ENCODE measurements around the gene OCA2.
"Not testable (repeated sequence)": the region's sequence is repeated elsewhere in the genome, so short reads cannot be mapped to it uniquely, and the experiment has no call there.

The OCA2 gene

DNA sequence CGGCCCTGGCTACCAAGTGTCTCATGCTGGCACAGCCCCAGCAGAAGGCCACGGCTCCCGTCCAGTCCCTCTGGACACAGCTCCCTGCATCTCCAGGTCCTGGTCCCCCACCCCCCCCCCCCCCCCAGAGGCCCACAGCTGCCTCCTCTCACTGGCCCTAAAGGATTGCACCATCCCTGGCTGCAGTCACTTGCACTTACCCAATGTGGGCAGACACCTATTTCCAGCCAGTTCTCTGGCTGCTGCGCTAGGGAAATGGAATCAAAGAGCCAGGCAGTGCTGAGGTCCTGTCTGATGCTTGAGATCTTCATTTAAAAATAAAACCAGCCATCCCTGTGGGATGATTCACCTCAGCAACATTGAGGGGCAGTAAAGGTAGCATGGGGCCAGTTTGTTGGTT lies 346.4 kb downstream of the OCA2 start:
- DNase-seq: no peak

DNA sequence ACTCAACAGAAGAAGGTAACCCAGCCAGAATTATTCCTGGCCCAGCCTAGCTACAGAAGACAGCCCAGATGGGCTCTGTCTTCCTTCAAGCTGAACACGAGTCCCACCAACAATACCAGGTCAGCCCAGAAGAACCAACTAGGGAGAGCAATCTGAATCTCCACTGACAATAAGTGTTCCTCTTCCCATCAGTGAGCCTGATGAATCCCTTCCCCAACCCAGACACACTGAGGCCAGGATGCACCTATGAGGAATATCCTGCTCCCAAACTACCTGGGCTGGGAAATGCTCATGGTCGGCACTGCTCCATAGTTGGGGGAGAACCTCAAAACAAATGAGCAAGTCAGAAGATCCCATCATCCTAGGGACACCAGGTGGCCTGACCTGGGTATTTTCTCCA lies 351.1 kb downstream of the OCA2 start:
- DNase-seq: no peak

GRCh38 chr15:27746401-27746955 lies 352.6 kb downstream of the OCA2 start:
- DNase-seq: no peak

GRCh38 chr15:27744641-27745040 lies 354.5 kb downstream of the OCA2 start:
- no peak for DNase-seq

DNA sequence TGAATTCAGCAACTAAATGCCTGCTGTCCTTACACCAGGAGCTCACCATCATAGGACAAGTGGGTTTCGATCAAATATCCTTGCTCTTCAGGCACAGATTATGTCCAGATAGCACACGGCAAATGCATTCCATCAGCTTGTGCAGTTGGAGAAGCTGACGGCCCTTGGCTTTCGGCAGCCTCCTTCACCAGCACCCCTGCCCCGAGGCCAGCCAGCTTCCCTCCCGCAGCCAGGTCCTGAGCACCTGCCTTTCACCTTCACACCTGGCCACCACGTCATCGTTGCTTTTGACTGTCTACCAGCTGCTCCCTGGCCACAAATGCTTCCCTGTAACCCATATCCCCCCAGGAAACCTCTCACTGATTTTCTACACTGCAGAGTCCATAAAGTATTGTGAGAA lies 355.5 kb downstream of the OCA2 start:
- no peak for DNase-seq

- DNase-seq: no peak
Measured at GRCh38 chr15:27742751-27743477, 356.2 kb downstream of the OCA2 start.

GRCh38 chr15:27741226-27741860 lies 357.8 kb downstream of the OCA2 start:
- DNase-seq: no peak

DNA sequence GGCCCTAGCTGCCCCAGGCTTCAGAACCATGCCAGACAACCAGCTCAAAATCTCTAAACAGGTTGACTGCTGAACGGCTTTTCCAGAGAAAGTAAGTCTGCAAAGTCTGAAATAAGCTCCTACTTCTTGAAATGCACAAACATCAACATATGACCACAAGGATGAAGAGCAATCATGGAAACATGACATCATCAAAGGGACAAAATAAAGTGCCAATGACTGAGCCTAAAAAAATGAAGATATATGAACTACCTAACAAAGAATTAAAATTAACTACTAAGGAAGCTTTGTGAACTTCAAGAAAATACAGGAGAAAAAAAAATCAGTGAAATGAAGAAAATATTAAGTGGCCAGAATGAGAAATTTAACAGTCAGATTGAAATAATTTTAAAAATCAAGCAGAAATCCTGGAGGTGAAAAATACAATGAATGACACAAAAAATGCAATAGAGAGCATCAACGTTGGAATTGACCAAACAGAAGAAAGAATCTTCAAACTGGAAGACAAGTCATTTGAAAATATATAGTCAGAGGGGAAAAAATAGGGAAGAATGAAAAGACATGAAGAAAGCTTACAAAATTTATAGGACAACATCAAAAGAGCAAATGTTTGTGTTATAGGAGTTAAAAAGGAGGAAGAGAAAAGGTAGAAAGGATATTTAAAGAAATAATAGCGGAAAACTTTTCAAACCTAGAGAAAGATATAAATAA lies 364.2 kb downstream of the OCA2 start:
- DNase-seq: no peak

- DNase-seq: no peak
Measured at GRCh38 chr15:27731776-27732175, 367.3 kb downstream of the OCA2 start.

DNA sequence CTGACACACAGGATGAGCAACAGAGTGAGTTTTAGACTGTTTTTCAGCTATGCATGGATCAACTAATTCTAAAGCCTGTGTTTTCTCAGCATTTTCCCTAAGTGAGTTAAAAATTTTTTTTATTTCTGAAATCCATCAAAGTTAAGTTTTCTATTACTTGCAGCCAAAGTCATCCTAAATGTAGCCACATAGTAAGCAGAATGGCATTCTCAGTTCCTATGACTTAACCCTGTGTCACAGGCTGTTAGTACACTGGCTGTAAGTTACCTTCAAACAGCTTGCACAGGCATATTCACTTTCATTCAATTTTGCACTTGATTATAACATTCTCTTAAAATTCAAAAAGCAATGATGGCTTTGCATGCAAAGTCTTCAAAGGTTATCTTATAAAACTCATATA lies 368.2 kb downstream of the OCA2 start:
- DNase-seq: no peak

- DNase-seq: no peak
Measured at GRCh38 chr15:27725731-27726130, 373.4 kb downstream of the OCA2 start.

DNA sequence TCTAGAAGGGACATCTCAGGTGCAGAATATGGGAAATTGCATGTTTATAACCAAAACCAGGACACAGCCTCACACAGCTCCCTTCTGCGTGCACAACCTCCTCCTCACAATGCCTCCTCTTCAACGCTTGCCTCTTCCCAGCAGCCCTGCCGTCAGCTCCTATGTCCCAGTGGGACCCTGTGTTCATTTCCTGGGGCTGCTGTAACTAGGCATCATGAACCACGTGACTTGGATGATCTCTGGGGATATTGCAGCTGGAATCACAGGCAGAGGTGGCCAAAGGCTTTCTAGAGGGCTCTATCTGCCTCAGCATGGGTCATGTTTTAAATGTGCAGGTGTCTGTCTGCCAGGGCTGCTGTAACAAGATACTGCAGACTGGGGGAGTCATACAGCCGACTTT lies 375.3 kb downstream of the OCA2 start:
- no peak for DNase-seq

DNA sequence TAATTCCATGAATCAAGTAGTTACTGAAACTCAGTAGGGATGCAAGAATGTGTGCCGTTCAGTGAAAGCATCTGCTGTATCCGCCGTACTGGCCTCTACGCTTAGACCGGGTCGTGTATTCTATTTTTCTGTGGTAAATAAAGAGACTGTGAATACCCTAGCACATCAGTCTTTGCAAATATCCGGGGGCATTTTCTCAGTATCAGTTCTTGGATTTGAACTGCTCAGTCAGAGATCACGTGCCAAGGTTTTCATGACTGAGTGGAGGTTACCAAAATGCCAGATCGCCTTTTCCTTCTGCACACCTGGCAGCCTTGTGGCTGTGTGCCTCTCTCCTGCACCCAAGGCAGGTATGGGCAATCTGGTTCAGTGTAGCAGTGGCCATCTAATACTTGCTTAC lies 377.0 kb downstream of the OCA2 start:
- DNase-seq: no peak

DNA sequence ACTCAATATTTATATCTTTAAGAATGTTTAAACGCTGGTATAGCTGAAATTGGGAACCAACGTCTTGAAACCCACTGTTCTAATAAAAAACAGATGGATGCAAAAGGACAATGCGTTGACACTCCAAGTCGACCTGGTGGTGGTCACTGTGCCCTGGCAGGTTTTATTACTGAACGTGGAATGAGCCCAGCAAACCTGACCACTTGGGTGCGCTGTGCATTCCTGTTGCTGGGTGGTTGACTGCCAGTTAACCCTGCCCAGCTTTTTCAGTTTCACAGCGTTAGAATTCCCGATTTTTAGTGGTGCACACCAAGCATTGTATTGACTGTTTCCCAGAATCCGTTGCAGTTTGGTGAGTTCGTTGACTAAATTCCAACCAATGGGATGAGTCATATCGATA lies 384.4 kb downstream of the OCA2 start:
- no peak for DNase-seq

GRCh38 chr15:27713850-27714249 lies 385.3 kb downstream of the OCA2 start:
- DNase-seq: not testable (repeated sequence)

DNA sequence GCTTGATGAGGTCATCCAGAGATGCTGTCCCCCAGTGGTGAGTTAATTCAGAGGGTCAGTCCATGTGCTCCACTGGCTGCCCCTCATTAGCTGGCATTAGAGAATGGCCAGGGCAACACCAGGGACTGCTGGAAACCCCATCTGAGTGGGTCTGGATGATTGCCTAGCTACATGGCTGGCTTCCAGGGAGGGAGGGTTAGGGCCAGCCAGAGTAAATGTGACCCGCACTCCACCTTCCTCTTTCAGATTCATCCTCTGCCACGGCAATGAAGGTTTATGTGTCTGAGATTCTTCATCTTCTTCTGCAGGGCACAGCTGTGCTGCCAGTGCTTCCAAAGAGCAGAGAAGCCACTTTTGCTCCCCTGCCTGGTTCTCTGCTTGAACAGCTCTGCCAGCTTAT lies 391.9 kb downstream of the OCA2 start:
- no peak for DNase-seq

- no peak for DNase-seq
Measured at GRCh38 chr15:27706300-27706699, 392.8 kb downstream of the OCA2 start.

DNA sequence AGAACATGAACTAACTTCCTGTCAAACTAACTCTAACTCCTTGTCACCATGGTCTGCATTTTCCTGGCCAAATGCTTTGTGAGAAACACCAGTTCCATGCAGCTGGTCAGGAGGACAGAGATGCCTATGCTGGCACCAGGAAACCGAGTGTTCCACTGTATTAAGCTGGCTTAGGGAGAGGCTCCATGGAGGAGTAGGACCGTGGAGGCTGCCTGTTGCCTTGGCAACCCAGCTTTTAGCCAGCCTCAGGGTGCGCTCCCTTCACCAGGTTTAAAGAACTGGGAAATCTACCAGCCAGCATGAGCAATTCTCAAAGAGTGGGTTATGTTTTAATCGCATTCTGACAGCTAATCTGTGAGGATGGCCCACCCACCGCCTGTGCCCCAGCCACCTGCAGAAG lies 394.1 kb downstream of the OCA2 start:
- DNase-seq: no peak
